Hepatocyte (in vitro differentiated cells): Measurements from ENCODE around the gene CYLD. TPM values are rescaled to one million over a fixed set of nuclear protein-coding genes. Genes with fewer than 3 reads are reported as not detected.

ENCODE experiments used
- DNase-seq: peaks from one replicate; pipeline ENCODE4 v3.0.0-alpha.2; 2016; ENCODE audit warnings: low spot score
- H2AFZ ChIP-seq: fragments of 200-600 bp; sonication (generic); 2 replicates; pipeline ENCODE4 v1.6.0; 2016; ENCODE audit warnings: antibody characterized with exemption, mild to moderate bottlenecking
- H3K27ac ChIP-seq: fragments of 200-600 bp; sonication (generic); 2 replicates; pipeline ENCODE4 v1.5.1; 2016; ENCODE audit warnings: mild to moderate bottlenecking
- H3K27me3 ChIP-seq: fragments of 200-600 bp; sonication (generic); 2 replicates; pipeline ENCODE4 v1.6.1; 2016
- H3K36me3 ChIP-seq: fragments of 200-600 bp; sonication (generic); replicated peaks from 2 replicates; pipeline ENCODE4 v1.5.1; 2016; ENCODE audit warnings: low read depth; ENCODE audit not compliant: insufficient read depth
- H3K4me1 ChIP-seq: fragments of 200-600 bp; sonication (generic); 2 replicates; pipeline ENCODE4 v1.5.1; 2016; ENCODE audit warnings: mild to moderate bottlenecking, moderate library complexity; ENCODE audit not compliant: insufficient read depth
- H3K4me2 ChIP-seq: fragments of 200-600 bp; sonication (generic); 2 replicates; pipeline ENCODE4 v1.6.0; 2016
- H3K4me3 ChIP-seq: fragments of 200-600 bp; sonication (generic); 2 replicates; pipeline ENCODE4 v1.5.1; 2016; ENCODE audit warnings: mild to moderate bottlenecking
- H3K79me2 ChIP-seq: fragments of 200-600 bp; sonication (generic); 2 replicates; pipeline ENCODE4 v1.6.0; 2017; ENCODE audit warnings: mild to moderate bottlenecking
- H3K9me2 ChIP-seq: fragments of 200-600 bp; sonication (generic); replicated peaks from 2 replicates; pipeline ENCODE4 v1.6.0; 2017; ENCODE audit warnings: mild to moderate bottlenecking; ENCODE audit not compliant: insufficient read depth
- H3K9me3 ChIP-seq: fragments of 200-600 bp; sonication (generic); 2 replicates; pipeline ENCODE4 v1.5.1; 2016; ENCODE audit warnings: low read depth, mild to moderate bottlenecking
- H4K20me1 ChIP-seq: fragments of 200-600 bp; sonication (generic); 2 replicates; pipeline ENCODE4 v1.6.0; 2016; ENCODE audit warnings: mild to moderate bottlenecking; ENCODE audit not compliant: insufficient read depth, poor library complexity, severe bottlenecking
- EZH2 ChIP-seq: fragments of 200-600 bp; sonication (generic); IDR thresholded peaks from 2 replicates; pipeline ENCODE4 v1.6.1; 2016; ENCODE audit warnings: antibody characterized with exemption, mild to moderate bottlenecking, borderline replicate concordance
- EZH2phosphoT487 ChIP-seq: fragments of 200-600 bp; sonication (generic); IDR thresholded peaks from one replicate; pipeline ENCODE4 v1.6.1; 2018; ENCODE audit warnings: antibody characterized with exemption, mild to moderate bottlenecking, low read depth, moderate library complexity; ENCODE audit not compliant: unreplicated experiment, severe bottlenecking
- WGBS: methylation state at CpG from one replicate; pipeline ENCODE4 v1.1.6; 2016; ENCODE audit warnings: low lambda C conversion rate; ENCODE audit errors: missing lambda C conversion rate; 5-methylcytosine and 5-hydroxymethylcytosine counted together
- polyA plus RNA-seq: library from polyadenylated mRNA; unstranded; fragments of >200 nt; fragmentation: Nextera tagmentation; extraction: Ambion mirVana; gene quantifications from 2 replicates; pipeline ENCODE4 v1.2.1, GENCODE V29; 2016
- total RNA-seq: library from RNA; depleted of rRNA; stranded (reverse); fragments of >200 nt; gene quantifications from 2 replicates; pipeline ENCODE4 v1.2.3, GENCODE V29; 2014
- TF ChIP-seq, protein P1 (sequence below): fragments of 200-600 bp; sonication (generic); IDR thresholded peaks from 2 replicates; pipeline ENCODE4 v1.5.1; 2016; ENCODE audit warnings: antibody characterized with exemption, mild to moderate bottlenecking; ENCODE audit not compliant: poor library complexity

Gene CYLD
- total and polyA plus RNA-seq, 2 experiments from 2014 or later, result 9.9 to 17.8 TPM

DNA sequence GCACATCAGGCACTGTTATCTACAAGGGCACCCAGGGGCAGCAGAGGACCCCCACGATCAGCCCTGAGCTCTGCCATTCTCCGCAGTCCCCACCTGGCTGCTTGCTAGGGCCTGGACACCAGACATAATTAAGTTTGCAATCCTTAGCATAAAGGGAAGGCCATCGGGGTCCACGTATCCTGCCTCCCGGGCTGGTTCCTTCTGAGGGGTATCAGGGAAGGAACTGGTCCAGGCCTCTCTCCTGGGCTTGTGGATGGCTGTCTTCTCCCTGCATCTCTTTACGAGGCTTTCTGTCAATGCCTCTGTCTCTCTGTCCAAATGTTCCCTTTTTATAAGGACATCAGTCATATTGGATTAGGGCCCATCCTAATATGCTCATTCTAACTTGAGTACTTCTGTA, 77.8 kb downstream of the CYLD start:
- H3K9me2 ChIP-seq, result no peaks in the 10 kb centered on the region
- H3K4me2 ChIP-seq, result no peak overlapping the region
- no peaks in the 10 kb centered on the region for H3K79me2 ChIP-seq
- H3K36me3 ChIP-seq, result no peaks in the 10 kb centered on the region
- no peak overlapping the region for H3K27ac ChIP-seq
- TF ChIP-seq EZH2 (no peak), EZH2phosphoT487 (no peak)
- TF ChIP-seq, protein P1, sequence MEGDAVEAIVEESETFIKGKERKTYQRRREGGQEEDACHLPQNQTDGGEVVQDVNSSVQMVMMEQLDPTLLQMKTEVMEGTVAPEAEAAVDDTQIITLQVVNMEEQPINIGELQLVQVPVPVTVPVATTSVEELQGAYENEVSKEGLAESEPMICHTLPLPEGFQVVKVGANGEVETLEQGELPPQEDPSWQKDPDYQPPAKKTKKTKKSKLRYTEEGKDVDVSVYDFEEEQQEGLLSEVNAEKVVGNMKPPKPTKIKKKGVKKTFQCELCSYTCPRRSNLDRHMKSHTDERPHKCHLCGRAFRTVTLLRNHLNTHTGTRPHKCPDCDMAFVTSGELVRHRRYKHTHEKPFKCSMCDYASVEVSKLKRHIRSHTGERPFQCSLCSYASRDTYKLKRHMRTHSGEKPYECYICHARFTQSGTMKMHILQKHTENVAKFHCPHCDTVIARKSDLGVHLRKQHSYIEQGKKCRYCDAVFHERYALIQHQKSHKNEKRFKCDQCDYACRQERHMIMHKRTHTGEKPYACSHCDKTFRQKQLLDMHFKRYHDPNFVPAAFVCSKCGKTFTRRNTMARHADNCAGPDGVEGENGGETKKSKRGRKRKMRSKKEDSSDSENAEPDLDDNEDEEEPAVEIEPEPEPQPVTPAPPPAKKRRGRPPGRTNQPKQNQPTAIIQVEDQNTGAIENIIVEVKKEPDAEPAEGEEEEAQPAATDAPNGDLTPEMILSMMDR, result no peak
- 94% methylated on average over 6 of the region's 6 CpGs for WGBS
- H2AFZ ChIP-seq, result no peak overlapping the region
- no peaks in the 10 kb centered on the region for H4K20me1 ChIP-seq
- H3K27me3 ChIP-seq, result no peaks in the 10 kb centered on the region
- H3K4me1 ChIP-seq, result no peaks in the 10 kb centered on the region
- H3K4me3 ChIP-seq, result no peak overlapping the region
- no peak for DNase-seq
- H3K9me3 ChIP-seq, result no peaks in the 10 kb centered on the region

DNA sequence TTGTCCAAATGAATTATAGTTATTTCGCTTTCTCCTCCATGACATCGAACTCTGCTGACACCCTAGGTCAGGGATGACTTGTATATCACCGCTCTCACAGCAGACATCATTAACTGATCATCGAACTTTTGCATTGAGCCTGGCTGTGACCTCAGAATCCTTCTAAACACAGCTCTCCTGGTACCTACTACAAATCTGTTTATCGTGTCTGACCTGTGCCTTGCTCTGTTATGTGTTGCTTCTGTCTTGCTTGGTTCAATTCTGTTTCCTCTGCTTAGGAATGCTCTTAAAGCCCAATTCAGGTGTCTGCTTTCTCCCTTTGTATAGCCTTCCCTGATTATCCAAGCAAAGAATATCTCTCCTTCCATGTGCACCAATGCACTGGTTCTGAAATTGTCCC, 78.3 kb downstream of the CYLD start:
- no peak for TF ChIP-seq EZH2
- TF ChIP-seq, protein P1, result no peak
- TF ChIP-seq EZH2phosphoT487, result no peak
- 97% methylated on average over 5 of the region's 5 CpGs for WGBS
- no peaks in the 10 kb centered on the region for H3K9me2 ChIP-seq

DNA sequence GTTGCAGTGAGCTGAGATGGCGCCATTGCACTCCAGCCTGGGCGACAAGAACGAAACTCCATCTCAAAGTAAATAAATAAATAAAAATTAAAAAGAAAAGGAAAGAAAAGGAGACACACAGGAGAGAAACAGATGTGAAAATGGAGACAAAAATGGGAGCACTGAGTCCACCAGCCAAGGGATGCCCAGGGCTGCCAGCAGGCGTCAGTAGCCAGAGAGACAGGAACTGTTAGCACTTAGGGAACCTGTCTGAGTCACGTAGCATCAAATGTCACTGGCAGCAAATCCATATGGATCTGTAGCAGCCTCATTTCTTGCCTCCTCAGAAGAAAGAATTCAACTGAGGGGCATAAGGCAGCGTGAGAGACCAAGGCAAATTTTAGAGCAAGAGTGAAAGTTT, 79.7 kb downstream of the CYLD start:
- H3K9me3 ChIP-seq, result no peaks in the 10 kb centered on the region
- no peak for DNase-seq
- no peaks in the 10 kb centered on the region for H3K9me2 ChIP-seq
- no peak overlapping the region for H2AFZ ChIP-seq
- no peak overlapping the region for H3K27ac ChIP-seq
- H3K4me3 ChIP-seq, result no peak overlapping the region
- H3K4me2 ChIP-seq, result no peak overlapping the region
- H3K27me3 ChIP-seq, result no peaks in the 10 kb centered on the region
- H3K79me2 ChIP-seq, result no peaks in the 10 kb centered on the region
- H3K36me3 ChIP-seq, result no peaks in the 10 kb centered on the region
- TF ChIP-seq, protein P1, result no peak
- no peak for TF ChIP-seq EZH2
- TF ChIP-seq EZH2phosphoT487, result no peak
- no peaks in the 10 kb centered on the region for H4K20me1 ChIP-seq
- no peaks in the 10 kb centered on the region for H3K4me1 ChIP-seq
- WGBS, result 86% methylated on average over 6 of the region's 6 CpGs

More for the DNA sequence above, 78.3 kb downstream of the CYLD start:
- no peaks in the 10 kb centered on the region for H3K27me3 ChIP-seq
- H4K20me1 ChIP-seq, result no peaks in the 10 kb centered on the region
- no peak overlapping the region for H3K4me3 ChIP-seq
- no peaks in the 10 kb centered on the region for H3K36me3 ChIP-seq
- no peak for DNase-seq
- H3K4me1 ChIP-seq, result no peaks in the 10 kb centered on the region
- H3K27ac ChIP-seq, result no peak overlapping the region
- no peak overlapping the region for H2AFZ ChIP-seq
- no peaks in the 10 kb centered on the region for H3K9me3 ChIP-seq
- no peak overlapping the region for H3K4me2 ChIP-seq
- no peaks in the 10 kb centered on the region for H3K79me2 ChIP-seq

DNA sequence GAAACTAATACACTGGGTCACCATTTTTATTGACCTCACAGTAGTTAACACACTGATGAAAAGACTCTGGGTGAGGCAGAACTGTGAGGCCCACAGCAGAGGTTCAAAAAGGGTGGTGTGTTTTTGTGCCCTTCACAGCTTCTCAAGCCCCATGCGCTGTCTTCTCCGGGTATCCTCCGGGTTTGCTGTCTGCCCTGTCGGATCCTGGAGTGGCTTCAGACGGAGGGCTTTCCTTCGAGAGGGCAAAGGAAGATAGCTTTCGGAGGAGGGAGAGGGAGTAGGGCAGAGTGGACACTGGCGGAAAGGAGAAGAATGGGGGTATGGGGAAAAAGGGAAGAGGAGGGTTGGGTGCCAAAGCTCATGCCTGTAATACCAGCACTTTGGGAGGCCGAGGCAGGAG, 80.8 kb downstream of the CYLD start:
- Histone ChIP-seq H3K27me3 (no peaks in the 10 kb centered on the region), H3K36me3 (no peaks in the 10 kb centered on the region), H2AFZ (no peak overlapping the region), H3K79me2 (no peaks in the 10 kb centered on the region), H4K20me1 (no peaks in the 10 kb centered on the region), H3K27ac (no peak overlapping the region), H3K4me3 (no peak overlapping the region), H3K9me3 (no peaks in the 10 kb centered on the region), H3K4me2 (no peak overlapping the region), H3K4me1 (no peaks in the 10 kb centered on the region), H3K9me2 (no peaks in the 10 kb centered on the region)
- DNase-seq, result no peak
- 93% methylated on average over 9 of the region's 9 CpGs for WGBS
- TF ChIP-seq EZH2 (no peak), EZH2phosphoT487 (no peak)
- TF ChIP-seq, protein P1, result no peak
